ENCODE data around the gene HIPK2.

Gene HIPK2

GRCh38 chr7:139669106-139670061 lies 108.4 kb downstream of the HIPK2 start:
- DNase-seq, result no peak

DNA sequence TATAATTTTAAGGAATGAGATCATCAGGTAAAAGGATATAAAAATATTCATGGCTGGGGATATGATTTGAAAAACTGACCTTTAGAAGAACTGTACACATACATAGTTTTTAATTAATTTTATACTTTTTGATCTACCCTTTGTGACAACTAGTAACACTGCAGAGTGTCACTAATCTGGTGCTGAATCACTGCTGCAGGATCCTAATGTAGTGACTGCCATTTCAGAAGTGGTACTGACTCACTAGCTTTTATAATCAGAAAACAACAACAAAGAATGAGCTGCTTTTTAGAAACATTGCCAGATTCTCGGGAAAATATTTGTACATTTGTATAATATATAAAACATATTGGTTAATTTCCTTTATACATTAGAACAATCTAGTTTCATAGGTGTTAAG lies 110.4 kb downstream of the HIPK2 start:
- DNase-seq, result no peak

- no peak for DNase-seq
These were observed 111.3 kb downstream of the HIPK2 start for GRCh38 chr7:139666501-139666900.

- DNase-seq, result no peak
These were observed 113.4 kb downstream of the HIPK2 start for GRCh38 chr7:139664434-139664833.

DNA sequence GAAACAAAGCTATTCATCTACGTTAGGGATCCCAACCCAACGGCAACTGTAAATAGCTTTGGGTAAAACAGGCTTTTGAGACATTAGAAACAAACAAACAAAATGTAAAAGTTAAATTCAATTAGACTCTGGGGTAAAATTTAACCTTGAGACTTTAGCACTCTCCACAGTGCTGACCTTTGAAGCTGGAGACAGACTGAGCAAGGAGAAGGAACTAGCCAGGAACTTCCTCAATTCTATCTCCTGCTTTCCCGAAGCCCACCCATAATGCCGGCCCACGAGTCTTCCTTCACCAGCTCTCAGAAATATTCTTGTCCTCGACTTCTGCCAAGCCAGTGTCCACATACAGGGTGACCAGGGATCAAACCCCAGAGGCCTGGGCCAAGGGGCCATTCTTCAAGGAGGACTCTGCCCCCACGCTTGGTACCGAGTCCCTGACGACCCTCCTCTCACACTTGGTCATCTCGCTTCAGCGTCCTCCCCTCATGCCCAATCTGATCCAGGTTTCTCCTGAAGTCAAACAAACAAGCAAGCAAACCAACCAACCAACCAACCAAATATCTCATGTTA lies 114.1 kb downstream of the HIPK2 start:
- DNase-seq, result no peak

- no peak for DNase-seq
These were observed 115.9 kb downstream of the HIPK2 start for GRCh38 chr7:139661903-139662302.

DNA sequence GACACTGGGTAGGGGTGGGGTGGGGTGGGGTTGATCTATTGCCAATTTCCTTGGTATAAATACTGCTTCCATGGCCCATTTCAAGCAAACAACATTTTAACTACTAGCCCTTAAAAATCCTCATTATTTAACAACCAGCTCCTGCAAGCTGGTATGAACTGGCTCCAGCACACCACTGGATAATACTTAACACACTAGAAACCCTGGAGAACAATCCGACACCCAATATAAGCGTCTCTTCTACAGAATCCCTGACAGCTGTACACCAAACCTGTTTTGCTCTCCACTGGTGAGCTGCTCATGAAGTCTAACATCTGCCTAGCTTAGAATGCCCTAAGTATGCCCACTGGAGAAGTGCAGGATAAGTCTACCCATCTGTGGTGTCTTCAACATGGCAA lies 116.8 kb downstream of the HIPK2 start:
- no peak for DNase-seq

GRCh38 chr7:139660317-139661042 lies 117.3 kb downstream of the HIPK2 start:
- DNase-seq, result no peak

DNA sequence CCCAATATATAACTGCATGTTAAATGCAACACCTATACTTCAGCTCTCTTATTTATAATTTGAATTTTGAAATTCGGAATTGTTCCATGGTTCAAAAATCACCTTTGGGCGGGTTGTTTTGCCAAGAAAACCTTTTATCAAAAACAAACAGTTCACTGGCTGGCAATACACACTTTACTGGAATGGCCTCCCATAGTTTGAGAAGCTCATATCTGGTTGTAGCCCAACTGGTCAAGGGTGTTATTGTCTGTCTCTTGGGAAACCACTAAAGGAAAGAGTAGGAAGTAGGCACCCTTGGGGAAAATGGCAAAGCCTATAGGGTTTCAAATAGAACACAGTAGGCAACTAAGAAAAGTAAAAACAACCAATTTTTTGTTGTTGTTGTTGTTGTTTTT lies 117.9 kb downstream of the HIPK2 start:
- DNase-seq, result no peak

DNA sequence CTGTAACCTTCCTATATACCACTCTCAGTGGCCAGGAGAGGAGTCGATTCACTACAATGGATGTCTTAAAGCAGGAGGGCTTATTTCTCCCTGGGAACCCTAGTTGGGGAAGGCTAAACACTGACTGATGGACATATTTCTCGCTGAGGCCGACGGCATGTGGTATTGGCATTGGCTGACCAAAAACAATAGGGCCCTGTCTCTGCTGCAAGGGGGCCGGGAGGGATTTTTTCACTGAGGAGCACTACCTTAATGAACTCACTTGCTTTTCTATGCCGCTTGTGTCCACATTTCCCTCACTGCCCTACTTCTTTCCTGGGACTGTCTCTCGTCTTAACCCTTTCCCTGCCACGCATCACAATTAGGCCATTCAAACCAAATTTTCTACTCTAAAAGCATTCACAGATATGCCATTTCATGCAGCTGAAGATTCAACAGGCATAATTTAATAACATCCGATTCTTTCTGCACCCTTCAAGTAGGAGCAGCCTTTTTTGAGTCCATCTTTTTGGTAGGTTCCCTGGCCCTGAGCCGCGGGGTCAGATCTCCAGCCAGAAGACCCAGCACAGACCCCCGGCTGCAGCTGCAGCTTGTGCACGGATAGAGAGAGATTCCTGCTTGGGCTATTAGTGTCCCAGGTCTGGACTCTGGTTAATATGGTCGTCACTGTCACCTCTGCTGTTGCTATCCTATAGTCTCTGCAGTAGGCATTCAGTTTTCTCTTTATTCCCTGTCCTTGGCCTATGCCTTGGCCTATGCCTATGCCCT lies 118.7 kb downstream of the HIPK2 start:
- no peak for DNase-seq

GRCh38 chr7:139658296-139658695 lies 119.5 kb downstream of the HIPK2 start:
- DNase-seq, result no peak

GRCh38 chr7:139657725-139658124 lies 120.1 kb downstream of the HIPK2 start:
- no peak for DNase-seq

- DNase-seq, result no peak
These were observed 121.4 kb downstream of the HIPK2 start for GRCh38 chr7:139656387-139656786.

- DNase-seq, result no peak
These were observed 122.5 kb downstream of the HIPK2 start for GRCh38 chr7:139655305-139655704.

- DNase-seq, result no peak
These were observed 123.3 kb downstream of the HIPK2 start for GRCh38 chr7:139654276-139655181.

GRCh38 chr7:139651914-139652313 lies 125.9 kb downstream of the HIPK2 start:
- no peak for DNase-seq

DNA sequence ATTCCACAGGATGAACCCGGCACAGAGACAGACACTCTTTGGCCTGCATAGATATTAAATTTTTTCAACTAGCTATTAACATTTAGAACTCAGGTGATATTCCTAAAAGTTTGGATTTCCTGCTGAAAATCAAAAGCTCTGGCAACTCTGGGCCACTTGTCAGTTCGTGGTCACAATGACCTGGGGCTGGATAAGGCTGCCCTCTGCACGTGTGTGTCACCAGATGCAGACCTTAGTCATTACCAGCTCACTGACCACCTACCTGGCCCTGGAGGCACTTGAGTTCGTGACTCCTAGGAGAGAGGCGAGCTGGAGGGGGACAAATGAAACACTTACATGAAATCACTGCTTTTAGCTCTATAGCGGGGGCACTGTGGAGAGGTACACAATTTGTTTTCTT lies 126.5 kb downstream of the HIPK2 start:
- no peak for DNase-seq

GRCh38 chr7:139650429-139651100 lies 127.2 kb downstream of the HIPK2 start:
- DNase-seq, result no peak

DNA sequence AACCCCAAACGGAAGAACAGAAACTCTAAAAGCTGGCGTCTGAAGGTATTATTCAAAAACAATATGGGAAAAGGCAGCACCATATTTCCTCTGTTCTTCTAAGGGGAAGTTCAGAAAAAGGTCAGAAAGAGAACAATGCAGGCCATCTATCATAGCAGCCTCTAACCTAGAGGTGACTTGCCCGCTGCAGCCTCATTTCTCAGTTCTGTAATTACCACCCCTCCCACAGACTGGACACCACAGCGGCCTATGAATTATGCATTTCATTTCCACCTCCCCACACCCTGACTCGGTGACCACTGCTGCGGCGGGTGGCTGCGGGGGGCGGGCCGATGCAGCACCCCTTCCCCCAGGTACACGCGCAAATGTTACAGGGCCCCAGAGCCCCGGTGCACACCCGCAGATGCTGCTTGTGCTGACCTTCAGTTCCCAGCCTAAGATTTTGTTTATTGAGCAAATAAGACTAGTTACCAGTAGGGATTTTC lies 128.8 kb downstream of the HIPK2 start:
- no peak for DNase-seq

GRCh38 chr7:139648391-139648861 lies 129.4 kb downstream of the HIPK2 start:
- DNase-seq, result no peak
